Sigmoid colon (tissue), 3 donors: ENCODE measurements around the gene CSK.

ENCODE experiments used
- POLR2A ChIP-seq, 2 donors: fragments of 450-650 bp; IDR thresholded peaks; one replicate each; pipeline ENCODE4 v1.6.1; 2016; ENCODE audit warnings: antibody characterized with exemption in 2 of 2, mild to moderate bottlenecking in 2 of 2, moderate library complexity in 2 of 2
- TF ChIP-seq, protein P1 (sequence below), 4 experiments: fragments of 450-650 bp in 3 of 4; fragments of 200-600 bp in 1 of 4; IDR thresholded peaks; one replicate each; pipeline ENCODE4 v1.5.1; 2016 to 2019; ENCODE audit warnings: antibody characterized with exemption in 4 of 4, mild to moderate bottlenecking in 3 of 4, moderate library complexity in 2 of 4

DNA sequence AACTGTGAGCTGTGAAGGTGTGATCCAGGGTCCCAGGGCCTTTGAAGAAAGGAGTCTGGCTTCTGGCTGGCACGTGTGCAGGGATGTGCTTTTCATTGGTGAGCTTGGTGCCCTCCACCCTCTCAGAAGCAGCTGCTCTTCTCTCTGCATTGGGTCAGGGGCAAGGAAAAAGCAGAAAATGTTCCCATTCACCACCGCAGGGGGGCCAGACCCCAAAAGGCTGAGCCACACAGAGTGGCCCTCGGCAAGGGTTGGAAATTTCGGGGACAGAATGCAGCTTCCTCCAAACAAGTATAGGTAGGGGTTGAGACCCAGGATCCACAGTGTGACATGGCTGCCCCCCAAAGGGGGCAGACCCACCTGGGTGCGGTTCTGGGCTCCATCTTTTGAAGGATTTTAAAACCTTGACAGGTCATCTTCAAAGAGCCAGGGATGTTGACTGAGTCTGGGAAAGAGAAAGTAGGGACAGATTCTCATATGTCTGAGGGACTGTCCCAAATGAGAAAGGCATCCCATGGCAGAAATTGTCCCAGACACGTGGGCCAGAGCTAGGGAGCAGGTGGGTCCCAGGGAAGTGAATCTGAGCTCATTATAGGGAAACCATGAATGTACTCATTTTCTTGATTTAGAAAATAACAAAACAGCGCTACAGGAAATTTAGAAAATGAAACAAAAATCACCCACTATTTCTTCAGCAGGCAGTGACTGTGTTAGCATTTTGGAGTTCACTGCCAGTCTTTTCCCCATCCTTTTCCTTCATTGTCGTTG, 2.7 kb downstream of the CSK start:
- TF ChIP-seq POLR2A (IDR thresholded peaks at IDR 0.05): no peak
- TF ChIP-seq, protein P1, sequence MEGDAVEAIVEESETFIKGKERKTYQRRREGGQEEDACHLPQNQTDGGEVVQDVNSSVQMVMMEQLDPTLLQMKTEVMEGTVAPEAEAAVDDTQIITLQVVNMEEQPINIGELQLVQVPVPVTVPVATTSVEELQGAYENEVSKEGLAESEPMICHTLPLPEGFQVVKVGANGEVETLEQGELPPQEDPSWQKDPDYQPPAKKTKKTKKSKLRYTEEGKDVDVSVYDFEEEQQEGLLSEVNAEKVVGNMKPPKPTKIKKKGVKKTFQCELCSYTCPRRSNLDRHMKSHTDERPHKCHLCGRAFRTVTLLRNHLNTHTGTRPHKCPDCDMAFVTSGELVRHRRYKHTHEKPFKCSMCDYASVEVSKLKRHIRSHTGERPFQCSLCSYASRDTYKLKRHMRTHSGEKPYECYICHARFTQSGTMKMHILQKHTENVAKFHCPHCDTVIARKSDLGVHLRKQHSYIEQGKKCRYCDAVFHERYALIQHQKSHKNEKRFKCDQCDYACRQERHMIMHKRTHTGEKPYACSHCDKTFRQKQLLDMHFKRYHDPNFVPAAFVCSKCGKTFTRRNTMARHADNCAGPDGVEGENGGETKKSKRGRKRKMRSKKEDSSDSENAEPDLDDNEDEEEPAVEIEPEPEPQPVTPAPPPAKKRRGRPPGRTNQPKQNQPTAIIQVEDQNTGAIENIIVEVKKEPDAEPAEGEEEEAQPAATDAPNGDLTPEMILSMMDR (IDR thresholded peaks at IDR 0.05): no peak
